Uterus (tissue), 2 donors: Measurements from ENCODE around the gene AMOTL1.

Experiments
- CTCF ChIP-seq, 4 experiments: fragments of 200-600 bp in 2 of 4; fragments of 450-650 bp in 2 of 4; sonication (generic) in 2 of 4; IDR thresholded peaks; one replicate each; pipeline ENCODE4 v1.5.1; 2016 to 2019; ENCODE audit warnings: antibody characterized with exemption in 4 of 4, mild to moderate bottlenecking in 2 of 4, moderate library complexity in 1 of 4
- POLR2A ChIP-seq, 2 donors: fragments of 450-650 bp; IDR thresholded peaks; one replicate each; pipeline ENCODE4 v1.6.1; 2016; ENCODE audit warnings: antibody characterized with exemption in 2 of 2, mild to moderate bottlenecking in 1 of 2, moderate library complexity in 1 of 2

- TF ChIP-seq CTCF (IDR thresholded peaks at IDR 0.05) (peak in 1 of 4 experiments; percentile 22), POLR2A (IDR thresholded peaks at IDR 0.05) (no peak)
These were observed 5.9 kb upstream of the AMOTL1 start for GRCh38 chr11:94762208-94762607.
